Activated T-cell treated with anti-CD3 and anti-CD28 coated beads for 24 hours (primary cell): ENCODE data around the gene STK11.

ENCODE experiments used
- DNase-seq: peaks from one replicate; pipeline ENCODE4 v3.0.0-alpha.2; 2020; ENCODE audit warnings: low read depth

STK11 gene

DNA sequence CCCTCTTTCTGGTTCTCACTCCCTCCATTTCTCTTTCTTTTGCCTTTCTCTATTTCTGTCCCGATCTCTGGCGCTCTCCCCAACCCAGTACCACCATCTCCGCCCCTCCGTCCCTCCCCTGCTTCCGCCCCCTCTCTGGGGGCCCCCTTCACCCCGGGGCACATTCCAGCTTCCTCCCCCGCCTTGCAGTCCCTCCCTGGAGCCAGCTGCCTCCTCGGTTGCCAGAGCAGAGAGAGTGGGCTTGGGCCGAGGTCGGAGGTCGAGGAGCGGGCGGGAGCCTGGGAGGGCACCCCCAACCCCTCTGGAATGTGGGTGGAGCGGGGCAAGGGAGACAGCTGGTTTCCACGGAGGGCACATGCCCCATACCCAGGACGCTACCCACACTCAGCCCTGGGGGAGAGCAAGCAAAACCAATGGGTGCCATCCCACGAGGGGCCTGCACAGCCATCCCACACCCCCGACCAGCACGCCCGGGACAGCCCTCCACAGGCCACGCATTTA, 57.1 kb downstream of the STK11 start:
- no peak for DNase-seq

DNA sequence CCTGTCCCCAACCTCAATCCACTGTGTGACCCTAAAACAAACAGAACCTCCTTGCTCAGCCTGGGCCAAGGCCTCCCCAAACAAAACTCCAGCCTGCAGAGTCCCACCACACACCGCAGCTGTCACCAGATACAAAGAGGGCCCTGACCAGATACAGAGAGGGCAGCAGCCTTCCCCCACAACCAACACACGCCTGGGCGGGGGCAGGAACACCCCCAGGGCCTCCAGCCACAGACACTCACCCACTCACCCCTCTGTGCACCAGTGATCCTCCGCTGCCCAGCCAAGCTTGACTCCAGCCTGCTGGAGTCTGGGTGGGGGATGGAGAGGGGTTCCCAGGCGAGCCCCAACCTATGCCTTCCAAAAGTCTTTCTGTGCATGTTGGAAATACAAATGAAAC, 57.6 kb downstream of the STK11 start:
- DNase-seq = no peak

DNA sequence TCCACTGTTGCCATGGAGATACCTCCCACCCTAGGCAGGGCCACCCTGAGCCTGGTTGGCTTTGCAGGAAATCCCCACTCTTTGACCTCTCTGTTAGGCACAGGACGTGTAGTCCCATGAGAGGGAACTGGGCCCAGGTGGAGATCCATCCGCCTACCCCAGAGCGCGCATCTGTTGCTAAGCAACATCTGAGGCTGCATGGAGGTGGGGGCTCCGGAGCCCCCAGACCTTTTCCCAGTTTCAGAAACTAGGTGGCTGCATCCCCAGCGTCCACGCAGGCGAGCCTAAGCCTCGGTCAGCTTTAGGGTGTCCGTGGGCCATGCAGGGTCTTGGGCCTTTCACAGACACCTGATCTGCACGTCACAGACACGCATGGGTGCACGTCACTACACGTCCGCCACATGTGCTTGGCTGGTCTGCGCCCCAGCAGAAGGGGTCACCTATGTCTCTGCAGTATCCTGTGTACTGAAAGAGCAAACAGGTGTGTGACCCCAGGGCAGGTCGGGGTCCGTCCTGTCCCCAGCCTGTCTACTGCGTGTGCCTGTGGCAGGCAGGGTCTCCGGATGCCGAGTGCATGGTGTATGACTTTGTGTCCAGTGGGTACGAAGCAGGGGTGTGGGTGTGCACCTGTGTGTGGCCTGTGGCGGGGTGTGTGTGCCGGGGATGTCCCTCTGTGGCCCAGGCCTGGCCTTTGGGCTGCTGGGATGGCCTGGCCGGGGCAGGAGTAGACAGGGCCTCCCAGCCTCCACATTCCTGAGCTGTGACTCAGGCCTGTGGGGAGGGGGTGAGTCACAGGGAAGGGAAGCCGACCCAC, 59.4 kb downstream of the STK11 start:
- DNase-seq = no peak

DNA sequence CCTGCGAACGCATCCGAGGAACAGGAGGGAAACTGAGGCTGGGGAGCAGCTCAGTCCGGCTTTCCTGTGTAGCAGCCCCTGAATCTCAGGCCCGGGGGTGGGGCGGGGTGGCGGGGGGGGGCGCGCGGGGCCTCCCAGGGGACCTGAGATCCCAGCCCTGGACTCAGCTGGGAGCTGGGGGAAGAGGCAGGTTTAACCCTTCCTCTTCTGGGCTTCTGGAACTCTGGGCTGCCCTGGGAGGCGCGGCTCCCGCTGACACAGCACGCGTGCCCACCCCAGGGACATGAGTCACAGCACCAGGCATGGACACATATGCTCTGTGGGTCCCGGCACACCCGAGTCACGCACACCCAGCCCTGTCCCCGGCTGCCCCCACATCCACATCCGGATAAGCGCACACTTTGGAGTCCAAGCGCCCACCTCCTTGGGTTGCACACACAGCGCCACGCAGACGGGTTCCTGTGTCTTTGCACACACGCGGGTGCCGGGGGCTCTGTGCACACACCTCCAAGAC, 60.1 kb downstream of the STK11 start:
- DNase-seq = no peak

DNA sequence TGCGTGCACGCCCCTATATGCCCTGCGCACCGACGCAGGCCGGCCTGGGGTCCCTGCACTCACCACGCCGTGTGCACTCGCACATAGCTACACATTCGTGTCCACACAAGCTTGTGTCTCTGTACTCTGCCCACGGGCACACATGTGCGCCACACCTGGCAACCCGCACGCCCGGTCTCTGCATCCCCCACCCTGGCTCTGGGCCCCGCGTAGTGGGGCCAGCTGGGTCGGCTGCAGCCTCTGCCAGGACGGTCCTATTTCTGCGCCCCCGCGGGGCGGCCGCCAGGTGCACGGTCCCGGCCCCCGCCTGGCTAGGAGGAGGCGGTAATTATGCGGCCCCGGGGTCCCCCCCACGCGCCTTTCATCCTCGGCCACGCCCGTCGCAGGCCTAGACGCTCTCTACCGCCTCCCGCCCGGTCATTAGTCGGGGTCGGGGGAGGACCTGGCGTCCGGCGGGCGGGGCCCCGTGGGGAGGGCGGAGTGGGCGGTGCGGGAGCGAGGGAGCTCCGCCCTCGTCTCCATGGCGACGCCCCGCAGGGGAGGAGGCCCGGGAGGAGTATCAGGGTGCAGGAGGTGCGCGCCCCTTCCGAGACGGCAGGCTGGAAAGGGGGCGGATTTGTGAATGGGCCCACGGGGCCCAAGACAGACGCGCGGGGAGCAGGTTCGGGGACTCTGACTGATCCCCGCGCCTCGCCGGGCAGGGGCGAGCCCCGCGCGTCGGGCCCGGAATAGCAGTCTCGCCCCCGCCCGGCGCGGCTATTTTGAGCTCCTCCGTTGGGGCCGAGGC, 60.7 kb downstream of the STK11 start:
- peak; percentile 76 for DNase-seq

DNA sequence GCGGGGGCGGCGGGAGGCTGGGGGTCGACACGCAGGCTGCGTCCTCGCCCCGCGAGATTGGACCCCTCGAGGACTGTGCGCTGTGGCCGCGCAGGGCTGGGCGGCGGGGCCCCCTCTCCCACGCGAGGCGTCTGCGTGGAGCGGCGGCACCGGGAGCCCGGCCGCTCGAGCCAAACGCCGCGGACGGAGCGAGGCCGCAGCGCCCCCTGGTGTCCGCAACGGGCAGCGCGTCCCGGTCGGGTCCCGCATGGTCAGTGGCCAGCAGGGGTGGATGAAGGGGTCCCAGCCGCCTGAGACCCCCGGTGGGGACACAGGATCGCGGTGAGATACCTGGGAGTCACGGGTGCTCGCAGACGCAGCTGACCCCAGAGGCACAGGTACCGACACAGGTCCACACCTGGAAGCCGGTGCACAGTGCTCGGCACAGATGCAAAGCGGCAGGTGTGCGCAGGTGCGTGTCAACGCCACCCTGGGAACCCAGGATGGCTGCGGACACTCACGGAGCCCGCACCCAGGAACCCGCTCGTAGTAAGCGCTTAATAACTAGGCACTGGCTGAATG, 61.4 kb downstream of the STK11 start:
- no peak for DNase-seq

DNA sequence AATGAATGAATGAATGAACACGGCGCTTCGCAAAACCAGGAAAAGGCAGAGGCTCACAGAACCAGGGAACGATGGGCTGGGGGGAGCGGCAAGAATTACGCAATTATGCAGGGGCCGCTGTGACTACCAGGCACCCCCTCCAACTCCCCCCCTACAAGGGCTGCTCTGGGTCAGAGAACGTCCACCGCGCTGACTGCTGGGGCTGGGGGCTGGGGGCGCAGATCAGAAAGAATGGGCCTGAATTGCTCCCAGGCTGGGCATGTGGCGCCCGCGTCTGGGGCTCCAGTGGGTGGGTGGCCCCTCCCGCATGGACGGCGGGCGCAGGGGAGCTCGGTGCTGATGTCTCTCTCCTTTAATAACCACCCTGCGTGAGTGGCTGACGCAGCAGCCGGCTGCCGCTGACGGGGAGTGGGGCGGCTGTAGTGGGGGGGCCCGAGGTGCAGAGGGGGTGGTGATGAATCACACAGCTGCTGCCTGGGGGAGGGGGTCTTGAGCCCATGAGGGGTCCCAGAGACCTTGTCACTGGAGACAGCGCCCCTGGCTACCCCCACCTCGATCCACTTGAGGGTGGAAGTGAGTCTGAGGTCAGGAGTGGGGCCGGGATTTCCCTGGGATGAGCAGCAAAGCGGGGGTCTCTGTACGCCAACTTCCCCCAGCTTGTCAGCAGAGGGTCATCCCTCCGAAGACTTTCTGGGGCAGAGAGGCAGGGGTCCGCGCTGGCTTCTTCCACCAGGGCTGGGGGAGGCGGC, 62.1 kb downstream of the STK11 start:
- DNase-seq = no peak

DNA sequence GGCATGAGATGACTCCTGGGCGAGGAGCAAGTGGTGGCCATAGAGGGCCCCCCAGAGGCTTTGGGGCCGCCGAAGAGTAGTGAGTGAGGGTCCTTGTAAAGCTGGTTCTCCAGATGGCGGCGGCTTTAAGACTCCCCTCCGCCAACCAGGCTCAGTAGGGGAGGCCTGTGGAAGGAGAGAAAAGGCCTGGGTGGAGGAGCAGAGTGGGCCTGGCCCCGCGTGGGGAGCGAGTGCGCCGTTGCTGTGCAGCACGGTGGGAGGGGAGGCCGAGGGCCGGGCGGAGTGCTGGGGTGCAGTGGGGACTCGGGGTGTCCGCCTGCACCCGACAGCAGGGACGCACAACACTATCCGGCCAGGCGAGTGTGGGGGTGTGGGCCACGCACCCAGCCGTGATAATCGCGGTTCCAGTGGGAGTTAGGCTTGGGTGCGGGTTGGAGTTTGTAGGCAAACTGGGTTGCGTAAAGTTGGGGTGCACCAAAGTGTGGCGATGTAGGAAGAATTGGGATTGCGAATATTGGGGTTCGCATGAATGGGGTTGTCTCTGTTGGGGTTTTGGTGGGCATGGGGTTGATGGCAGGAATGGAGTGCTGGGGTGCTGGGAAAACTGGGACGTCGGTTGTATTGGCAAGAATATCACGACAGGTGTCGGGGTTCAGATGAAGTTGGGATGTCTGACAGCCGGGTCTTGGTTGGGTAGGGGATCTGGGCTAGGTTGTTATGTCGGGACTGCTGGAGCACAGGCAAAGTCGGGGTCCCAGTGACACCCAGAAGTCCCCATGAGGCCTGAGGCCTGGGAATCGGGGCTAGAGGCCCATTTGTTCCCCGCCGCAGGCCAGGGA, 62.9 kb downstream of the STK11 start:
- DNase-seq = no peak

DNA sequence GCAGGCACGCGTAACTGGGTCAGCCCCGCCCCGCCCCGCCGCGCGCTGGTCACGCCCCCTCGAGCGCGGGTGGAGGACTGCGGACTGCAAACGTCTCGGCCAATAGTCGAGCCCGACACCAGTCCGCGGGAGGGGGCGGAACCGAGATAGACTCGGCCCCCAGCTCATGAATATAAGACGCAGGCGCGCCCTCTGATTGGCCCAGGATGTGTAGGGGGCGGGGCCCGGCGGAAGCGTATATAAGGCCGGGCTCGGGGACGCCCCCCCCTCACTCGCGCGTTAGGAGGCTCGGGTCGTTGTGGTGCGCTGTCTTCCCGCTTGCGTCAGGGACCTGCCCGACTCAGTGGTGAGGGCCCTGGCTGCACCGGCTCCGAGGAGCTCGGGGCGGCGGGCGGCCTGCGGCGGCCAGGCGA, 63.5 kb downstream of the STK11 start, which contains the start of gene CIRBP:
Gene CIRBP (plus strand): TSS at position 268 of the 413 bp plus-strand sequence. CDS start 1,602 bp downstream, outside the sequence.
- peak; percentile 99 for DNase-seq

DNA sequence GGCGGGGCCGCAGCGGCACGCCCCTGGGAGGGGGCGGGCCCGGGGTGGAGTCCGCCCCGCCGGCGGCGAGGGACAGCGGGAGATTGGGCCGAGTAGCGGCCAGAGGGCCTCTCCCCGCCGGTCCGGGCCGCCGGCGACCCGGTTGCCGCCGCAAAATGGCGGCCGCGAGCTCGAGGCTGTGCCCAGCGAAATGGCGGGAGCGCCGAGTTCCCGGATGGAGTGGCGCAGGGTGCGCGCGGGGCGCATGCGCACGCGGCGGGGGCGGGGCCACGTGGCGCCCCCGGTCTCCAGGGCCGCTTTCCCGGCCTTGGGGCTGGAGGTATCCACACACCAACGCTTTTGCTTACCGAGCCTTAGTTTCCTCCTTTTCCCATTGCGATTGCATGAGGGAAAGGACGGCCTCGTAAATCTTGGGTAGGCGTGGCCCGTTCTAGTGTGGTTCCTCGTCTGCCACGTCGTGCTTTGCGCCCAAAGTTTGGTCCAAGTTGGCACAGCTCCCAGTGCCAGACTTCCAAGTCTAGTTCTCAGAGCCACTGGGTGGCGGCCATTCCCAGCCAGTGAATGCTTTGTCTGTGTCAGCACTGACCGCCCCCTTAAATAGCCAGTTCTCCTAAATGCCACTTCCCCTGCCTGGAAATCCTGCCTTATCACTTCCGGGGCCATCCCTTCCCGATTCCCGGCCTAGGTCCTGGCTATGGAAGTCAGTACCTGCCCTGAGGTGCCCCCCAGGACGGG, 64.1 kb downstream of the STK11 start:
- DNase-seq = peak; percentile 81

DNA sequence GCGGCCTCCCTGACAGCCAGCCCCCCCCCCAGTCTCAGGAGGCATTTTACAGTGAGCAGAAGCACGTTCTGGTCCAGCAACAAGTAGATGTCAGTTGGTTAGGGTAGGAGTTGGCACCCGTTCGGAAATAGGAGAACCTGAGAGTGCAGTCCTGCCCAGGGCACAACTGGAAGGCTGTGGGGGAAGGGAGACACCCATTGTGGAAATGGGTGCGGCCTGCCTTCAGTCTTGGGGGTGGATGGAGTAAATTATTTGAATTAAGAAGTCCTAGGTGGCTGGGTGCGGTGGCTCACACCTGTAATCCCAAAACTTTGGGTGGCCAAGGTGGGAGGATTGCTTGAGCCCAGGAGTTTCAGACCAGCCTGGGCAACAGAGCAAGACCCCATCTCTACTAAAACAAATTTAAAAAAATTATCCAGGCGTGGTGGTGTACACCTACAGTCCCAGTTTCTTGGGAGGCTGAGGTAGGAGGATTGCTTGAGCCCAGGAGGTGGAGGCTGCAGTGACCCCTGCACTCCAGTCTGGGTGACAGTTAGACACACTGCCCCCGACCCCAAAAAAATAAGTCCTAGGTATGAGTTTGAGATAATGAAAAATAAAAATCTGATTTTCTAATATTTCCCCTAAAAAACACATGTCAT, 64.8 kb downstream of the STK11 start:
- DNase-seq = no peak

DNA sequence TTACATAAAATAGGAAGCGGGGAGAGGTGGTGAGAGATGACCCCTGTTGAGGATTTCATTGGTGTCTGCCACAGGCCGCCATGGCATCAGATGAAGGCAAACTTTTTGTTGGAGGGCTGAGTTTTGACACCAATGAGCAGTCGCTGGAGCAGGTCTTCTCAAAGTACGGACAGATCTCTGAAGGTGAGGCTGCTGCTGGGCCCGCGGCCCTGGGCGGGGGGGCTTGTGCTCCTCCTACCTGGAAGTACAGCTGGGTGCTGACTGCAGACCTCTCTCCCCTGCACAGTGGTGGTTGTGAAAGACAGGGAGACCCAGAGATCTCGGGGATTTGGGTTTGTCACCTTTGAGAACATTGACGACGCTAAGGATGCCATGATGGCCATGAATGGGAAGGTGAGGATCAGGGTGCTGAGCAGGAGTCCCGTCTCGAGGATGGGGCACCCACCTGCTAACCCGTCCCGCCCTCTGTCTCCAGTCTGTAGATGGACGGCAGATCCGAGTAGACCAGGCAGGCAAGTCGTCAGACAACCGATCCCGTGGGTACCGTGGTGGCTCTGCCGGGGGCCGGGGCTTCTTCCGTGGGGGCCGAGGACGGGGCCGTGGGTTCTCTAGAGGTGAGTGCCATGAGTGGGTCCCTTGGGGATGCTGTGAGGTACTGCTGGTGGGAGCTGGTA, 65.4 kb downstream of the STK11 start:
- no peak for DNase-seq

DNA sequence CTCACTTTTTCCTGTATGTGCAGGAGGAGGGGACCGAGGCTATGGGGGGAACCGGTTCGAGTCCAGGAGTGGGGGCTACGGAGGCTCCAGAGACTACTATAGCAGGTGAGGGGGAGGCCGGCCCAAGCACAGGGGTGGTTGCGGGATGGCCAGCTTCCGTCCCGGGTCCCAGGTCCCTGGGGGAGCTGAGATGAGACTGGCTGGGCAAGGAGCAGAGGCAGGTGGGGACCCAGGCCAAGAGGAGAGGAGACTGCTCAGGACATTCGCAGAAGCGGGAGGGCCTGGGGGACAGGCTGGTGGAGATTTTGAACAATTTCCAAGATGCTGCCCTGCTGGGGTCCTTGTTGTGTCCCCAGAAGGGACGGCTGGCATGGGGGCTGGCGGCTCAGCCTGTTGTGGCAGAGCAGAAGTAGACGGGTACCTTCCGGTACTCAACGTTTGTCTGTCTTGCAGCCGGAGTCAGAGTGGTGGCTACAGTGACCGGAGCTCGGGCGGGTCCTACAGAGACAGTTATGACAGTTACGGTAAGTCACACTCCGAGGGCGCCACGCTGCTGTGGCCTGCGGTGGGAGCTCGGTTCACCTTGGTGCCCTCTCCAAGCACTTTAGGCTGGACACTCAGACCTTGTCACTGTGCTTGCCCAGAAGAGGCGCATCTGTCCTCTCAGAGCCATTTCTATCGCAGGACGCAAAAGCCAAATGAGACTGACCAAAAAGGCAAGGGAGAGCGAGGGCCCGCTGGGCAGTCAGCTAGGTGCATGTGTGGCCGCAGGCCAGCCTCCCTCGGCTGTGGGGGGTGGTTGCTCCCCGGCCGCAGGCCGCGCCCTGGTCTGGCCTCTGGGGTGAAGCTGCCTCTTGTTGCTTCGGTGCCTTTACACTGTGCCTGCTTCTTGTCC, 66.2 kb downstream of the STK11 start:
- DNase-seq = no peak

DNA sequence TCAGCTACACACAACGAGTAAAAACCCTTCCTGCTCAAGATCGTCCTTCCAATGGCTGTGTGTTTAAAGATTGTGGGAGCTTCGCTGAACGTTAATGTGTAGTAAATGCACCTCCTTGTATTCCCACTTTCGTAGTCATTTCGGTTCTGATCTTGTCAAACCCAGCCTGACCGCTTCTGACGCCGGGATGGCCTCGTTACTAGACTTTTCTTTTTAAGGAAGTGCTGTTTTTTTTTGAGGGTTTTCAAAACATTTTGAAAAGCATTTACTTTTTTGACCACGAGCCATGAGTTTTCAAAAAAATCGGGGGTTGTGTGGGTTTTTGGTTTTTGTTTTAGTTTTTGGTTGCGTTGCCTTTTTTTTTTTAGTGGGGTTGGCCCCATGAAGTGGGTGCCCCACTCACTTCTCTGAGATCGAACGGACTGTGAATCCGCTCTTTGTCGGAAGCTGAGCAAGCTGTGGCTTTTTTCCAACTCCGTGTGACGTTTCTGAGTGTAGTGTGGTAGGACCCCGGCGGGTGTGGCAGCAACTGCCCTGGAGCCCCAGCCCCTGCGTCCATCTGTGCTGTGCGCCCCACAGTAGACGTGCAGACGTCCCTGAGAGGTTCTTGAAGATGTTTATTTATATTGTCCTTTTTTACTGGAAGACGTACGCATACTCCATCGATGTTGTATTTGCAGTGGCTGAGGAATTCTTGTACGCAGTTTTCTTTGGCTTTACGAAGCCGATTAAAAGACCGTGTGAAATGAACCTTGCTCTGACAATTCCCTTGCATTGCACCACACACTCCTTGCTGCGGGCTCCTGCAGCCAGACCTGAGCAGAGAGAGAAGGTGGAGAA, 67.1 kb downstream of the STK11 start:
- DNase-seq = no peak

DNA sequence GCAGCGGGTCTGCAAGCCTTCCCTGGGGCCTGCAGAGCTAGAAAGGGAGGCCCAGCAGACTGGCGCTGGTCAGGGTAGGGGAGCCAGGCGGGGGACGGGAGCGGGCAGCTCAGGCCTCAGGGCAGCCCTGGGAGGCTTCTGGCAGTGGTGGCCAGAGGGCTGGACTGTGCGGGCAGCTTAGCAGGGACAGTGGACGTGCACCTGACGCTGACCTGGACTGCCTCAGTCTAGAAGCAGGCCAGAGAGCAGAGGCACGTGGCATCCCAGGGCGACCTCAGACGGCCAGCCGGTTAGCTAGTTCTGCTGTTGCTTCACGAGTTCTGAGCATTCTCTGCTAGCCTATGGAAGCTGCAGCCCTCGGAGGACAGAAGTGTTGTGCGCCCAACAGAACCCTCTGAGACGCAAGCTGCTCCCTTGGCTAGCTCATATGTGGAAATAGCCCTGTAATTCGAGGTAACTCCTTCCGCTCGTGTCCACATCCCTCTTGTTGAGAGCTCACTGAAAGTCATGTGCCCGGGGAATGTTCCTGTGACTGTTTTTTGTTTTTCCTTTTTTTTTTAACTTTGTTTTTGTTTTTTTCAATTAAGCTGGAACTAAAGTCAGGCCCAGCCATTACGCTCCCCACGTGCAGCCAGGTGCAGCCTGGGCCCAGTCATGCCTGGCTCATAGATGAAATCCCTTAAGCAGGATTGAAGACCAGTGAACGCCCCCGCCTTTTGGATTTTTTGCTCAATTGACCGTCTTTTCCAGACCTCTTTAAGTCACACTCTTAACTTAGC, 67.9 kb downstream of the STK11 start:
- DNase-seq = no peak
